Parathyroid adenoma (tissue), 2 donors: ENCODE measurements around the gene MCF2.

Experiments
- H2AFZ ChIP-seq: fragments of 300-600 bp; sonication (generic); one replicate; pipeline ENCODE4 v1.7.0; 2017; ENCODE audit warnings: antibody characterized with exemption, mild to moderate bottlenecking
- H3K27ac ChIP-seq: fragments of 300-600 bp; sonication (generic); one replicate; pipeline ENCODE4 v1.7.0; 2017
- H3K27me3 ChIP-seq: fragments of 300-600 bp; sonication (generic); one replicate; pipeline ENCODE4 v1.7.0; 2017; ENCODE audit warnings: low read length; ENCODE audit not compliant: control insufficient read depth, insufficient read depth
- H3K36me3 ChIP-seq: fragments of 300-600 bp; sonication (generic); one replicate; pipeline ENCODE4 v1.7.0; 2017; ENCODE audit warnings: low read length; ENCODE audit not compliant: control insufficient read depth, insufficient read depth
- H3K4me1 ChIP-seq: fragments of 300-600 bp; sonication (generic); one replicate; pipeline ENCODE4 v1.7.0; 2017; ENCODE audit warnings: control low read depth
- H3K4me2 ChIP-seq: fragments of 300-600 bp; sonication (generic); one replicate; pipeline ENCODE4 v1.7.0; 2017; ENCODE audit warnings: low read length
- H3K4me3 ChIP-seq: fragments of 300-600 bp; sonication (generic); one replicate; pipeline ENCODE4 v1.7.0; 2017; ENCODE audit warnings: low read depth, low read length
- H3K79me2 ChIP-seq: fragments of 300-600 bp; sonication (generic); one replicate; pipeline ENCODE4 v1.7.0; 2017; ENCODE audit warnings: control low read depth
- H3K9ac ChIP-seq: fragments of 300-600 bp; sonication (generic); one replicate; pipeline ENCODE4 v1.7.0; 2017; ENCODE audit warnings: mild to moderate bottlenecking
- H3K9me3 ChIP-seq: fragments of 300-600 bp; sonication (generic); one replicate; pipeline ENCODE4 v1.7.0; 2017; ENCODE audit warnings: low read length; ENCODE audit not compliant: control insufficient read depth
- TF ChIP-seq, protein P1 (sequence below): fragments of 300-600 bp; sonication (generic); IDR thresholded peaks from one replicate; pipeline ENCODE4 v1.7.0; 2017; ENCODE audit warnings: antibody characterized with exemption, mild to moderate bottlenecking
- donor health status: primary hyperparathyroidism.

MCF2 gene

DNA sequence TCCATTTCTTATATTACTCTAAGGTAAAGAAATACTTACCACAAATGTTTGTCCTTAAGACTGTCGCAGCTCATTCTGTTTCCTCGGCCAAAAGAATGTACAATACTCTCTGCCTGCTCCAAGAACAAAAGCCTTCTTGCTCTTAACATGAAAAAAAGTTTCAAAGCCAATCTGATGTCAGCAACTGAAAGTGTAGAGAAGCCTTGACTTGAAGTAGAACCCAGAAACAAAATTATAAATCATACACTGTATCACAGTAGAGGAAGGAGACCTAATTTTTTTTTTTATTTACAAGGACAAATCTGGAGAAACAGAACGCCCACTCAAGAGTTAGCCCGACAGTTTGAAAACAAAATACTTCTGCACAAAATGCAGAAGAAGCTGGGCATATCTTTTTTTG, at the start of gene MCF2:
Gene MCF2 (minus strand): TSS at position 101 of the 400 bp plus-strand sequence. CDS start 56,423 bp downstream, outside the sequence.
- Histone ChIP-seq H3K9ac (no peak within 1 kb of the TSS), H3K27me3 (no peaks in the 10 kb centered on the region), H3K79me2 (no peaks in the 10 kb centered on the region), H3K9me3 (no peaks in the 10 kb centered on the region), H3K4me2 (no peak within 1 kb of the TSS), H3K4me1 (no peaks in the 10 kb centered on the region), H3K27ac (no peak within 1 kb of the TSS), H3K36me3 (no peaks in the 10 kb centered on the region), H3K4me3 (no peak within 1 kb of the TSS), H2AFZ (no peak within 1 kb of the TSS)
- TF ChIP-seq, protein P1, sequence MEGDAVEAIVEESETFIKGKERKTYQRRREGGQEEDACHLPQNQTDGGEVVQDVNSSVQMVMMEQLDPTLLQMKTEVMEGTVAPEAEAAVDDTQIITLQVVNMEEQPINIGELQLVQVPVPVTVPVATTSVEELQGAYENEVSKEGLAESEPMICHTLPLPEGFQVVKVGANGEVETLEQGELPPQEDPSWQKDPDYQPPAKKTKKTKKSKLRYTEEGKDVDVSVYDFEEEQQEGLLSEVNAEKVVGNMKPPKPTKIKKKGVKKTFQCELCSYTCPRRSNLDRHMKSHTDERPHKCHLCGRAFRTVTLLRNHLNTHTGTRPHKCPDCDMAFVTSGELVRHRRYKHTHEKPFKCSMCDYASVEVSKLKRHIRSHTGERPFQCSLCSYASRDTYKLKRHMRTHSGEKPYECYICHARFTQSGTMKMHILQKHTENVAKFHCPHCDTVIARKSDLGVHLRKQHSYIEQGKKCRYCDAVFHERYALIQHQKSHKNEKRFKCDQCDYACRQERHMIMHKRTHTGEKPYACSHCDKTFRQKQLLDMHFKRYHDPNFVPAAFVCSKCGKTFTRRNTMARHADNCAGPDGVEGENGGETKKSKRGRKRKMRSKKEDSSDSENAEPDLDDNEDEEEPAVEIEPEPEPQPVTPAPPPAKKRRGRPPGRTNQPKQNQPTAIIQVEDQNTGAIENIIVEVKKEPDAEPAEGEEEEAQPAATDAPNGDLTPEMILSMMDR, result no peak

DNA sequence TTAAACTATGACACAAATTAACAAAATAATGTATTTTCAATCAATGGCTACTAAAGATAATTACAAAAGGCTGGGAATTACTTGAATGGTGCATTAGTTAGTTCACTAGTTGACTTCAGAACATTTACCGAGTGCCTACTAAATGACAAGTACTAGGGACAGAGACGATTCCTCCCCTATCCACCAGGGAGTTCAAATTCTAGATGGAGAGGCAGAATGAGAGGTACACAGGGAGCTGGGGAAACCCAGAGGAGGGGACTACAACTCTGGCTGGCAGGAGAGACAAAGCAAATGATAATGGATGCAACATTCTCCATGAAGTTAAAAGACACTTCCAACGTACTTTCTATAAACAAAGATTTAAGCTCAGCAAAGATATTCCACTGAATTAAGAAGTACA, 43.1 kb upstream of the MCF2 start:
- Histone ChIP-seq H3K9me3 (no peaks in the 10 kb centered on the region), H3K27ac (no peak overlapping the region), H3K4me1 (no peaks in the 10 kb centered on the region), H3K9ac (no peak overlapping the region), H3K27me3 (no peaks in the 10 kb centered on the region), H3K4me3 (no peak overlapping the region), H3K4me2 (no peak overlapping the region), H3K36me3 (no peaks in the 10 kb centered on the region), H3K79me2 (no peaks in the 10 kb centered on the region), H2AFZ (no peak overlapping the region)
- TF ChIP-seq, protein P1, result no peak

DNA sequence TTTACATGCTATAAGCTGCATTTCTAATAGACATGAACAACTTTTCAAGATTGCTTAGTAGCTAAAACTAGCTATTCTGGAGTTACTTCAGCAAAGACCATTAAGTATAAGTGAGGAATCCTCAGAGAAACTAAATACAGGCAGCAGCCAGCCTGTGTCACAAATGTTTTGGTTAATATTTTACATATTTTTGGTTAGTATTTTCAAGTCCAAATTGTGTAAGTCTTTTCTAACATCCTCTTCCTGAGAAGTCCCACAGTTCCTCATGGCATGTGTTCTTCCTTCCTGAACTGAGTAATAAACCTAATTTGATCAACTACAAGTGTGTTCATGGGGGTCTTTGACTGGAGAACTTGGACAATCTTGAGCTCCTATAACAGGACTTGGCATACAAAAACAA, 42.4 kb upstream of the MCF2 start:
- no peak overlapping the region for H3K9ac ChIP-seq
- no peak overlapping the region for H2AFZ ChIP-seq
- H3K27ac ChIP-seq, result no peak overlapping the region
- no peaks in the 10 kb centered on the region for H3K27me3 ChIP-seq
- no peak overlapping the region for H3K4me2 ChIP-seq
- no peaks in the 10 kb centered on the region for H3K9me3 ChIP-seq
- H3K4me1 ChIP-seq, result no peaks in the 10 kb centered on the region
- no peaks in the 10 kb centered on the region for H3K36me3 ChIP-seq
- TF ChIP-seq, protein P1, result no peak
- no peaks in the 10 kb centered on the region for H3K79me2 ChIP-seq
- no peak overlapping the region for H3K4me3 ChIP-seq

DNA sequence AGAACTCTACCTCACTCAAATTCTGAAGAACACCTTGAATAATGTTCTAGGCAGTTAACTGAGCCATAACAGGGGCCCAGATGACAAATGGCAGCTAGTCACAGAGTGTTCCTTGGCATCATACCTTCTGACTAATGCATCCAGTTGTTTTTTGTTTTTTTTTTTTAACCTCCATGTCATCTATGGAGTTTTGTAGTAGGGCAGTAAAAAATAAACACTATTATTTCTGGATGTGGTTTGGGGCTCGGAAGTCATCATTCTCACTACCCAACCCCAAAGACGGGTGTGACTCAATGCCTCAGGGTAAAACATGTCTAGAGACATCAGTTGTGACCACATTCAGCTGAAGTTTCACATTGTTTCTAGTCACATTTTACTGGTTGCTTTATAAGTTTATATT, 31.2 kb upstream of the MCF2 start:
- Histone ChIP-seq H3K27ac (no peak overlapping the region), H3K27me3 (no peaks in the 10 kb centered on the region), H3K36me3 (no peaks in the 10 kb centered on the region), H3K9ac (no peak overlapping the region), H3K4me1 (no peaks in the 10 kb centered on the region), H3K4me3 (no peak overlapping the region), H2AFZ (no peak overlapping the region), H3K4me2 (no peak overlapping the region), H3K79me2 (no peaks in the 10 kb centered on the region), H3K9me3 (no peaks in the 10 kb centered on the region)
- TF ChIP-seq, protein P1, result no peak

DNA sequence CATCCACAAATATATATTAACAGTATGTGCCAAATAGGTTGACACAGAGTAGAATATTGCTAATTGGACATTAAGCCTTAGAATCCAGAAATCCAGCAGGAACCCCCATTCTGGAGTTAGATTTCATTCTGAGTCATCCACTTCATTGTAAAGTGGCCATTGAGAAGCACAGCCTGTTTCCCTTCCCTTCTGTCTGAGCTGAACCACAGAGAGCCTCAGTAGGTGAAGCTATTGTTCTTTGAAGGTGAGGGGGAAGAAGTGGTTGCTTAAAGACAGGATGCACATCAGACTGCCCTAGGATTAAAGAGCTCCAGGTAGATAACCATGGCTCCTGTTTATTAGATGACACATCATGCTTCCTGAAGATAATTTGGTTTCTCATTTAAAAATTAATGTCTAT, 30.6 kb upstream of the MCF2 start:
- Histone ChIP-seq H3K4me1 (no peaks in the 10 kb centered on the region), H2AFZ (no peak overlapping the region), H3K4me3 (no peak overlapping the region), H3K9me3 (no peaks in the 10 kb centered on the region), H3K27me3 (no peaks in the 10 kb centered on the region), H3K4me2 (no peak overlapping the region), H3K36me3 (no peaks in the 10 kb centered on the region), H3K79me2 (no peaks in the 10 kb centered on the region), H3K27ac (no peak overlapping the region), H3K9ac (no peak overlapping the region)
- TF ChIP-seq, protein P1, result no peak
